NB4 (cell line): ENCODE results near the gene PLA2G2F.

ENCODE experiments used
- CTCF ChIP-seq: IDR thresholded peaks from one replicate; pipeline ENCODE4 v1.5.1; 2012; ENCODE audit warnings: low read depth, low read length
- MAX ChIP-seq: IDR thresholded peaks from 2 replicates; pipeline ENCODE4 v1.6.1; 2011; ENCODE audit warnings: low read depth, low read length
- MYC ChIP-seq: IDR thresholded peaks from 2 replicates; pipeline ENCODE4 v1.6.1; 2011; ENCODE audit warnings: low read depth, low read length
- POLR2A ChIP-seq: IDR thresholded peaks from 2 replicates; pipeline ENCODE4 v1.6.1; 2011; ENCODE audit warnings: mild to moderate bottlenecking; ENCODE audit not compliant: insufficient read length; ENCODE audit errors: extremely low read depth

- no peak for TF ChIP-seq CTCF
- TF ChIP-seq POLR2A, result no peak
- no peak for TF ChIP-seq MYC
- TF ChIP-seq MAX, result no peak
Observed at GRCh38 chr1:20164694-20165202, 25.6 kb downstream of the PLA2G2F start.
